OCI-M1 (cell line): ENCODE results near the gene ATXN10.
A peak's percentile ranks its signal among the peaks of the same experiment; 100 is the strongest.
"Not testable (repeated sequence)": the region's sequence is repeated elsewhere in the genome, so short reads cannot be mapped to it uniquely, and the experiment has no call there.

Experiments
- DNase-seq: peaks from one replicate; lab custom pipeline; 2025; lab: John Stamatoyannopoulos, UW

ATXN10 gene

DNA sequence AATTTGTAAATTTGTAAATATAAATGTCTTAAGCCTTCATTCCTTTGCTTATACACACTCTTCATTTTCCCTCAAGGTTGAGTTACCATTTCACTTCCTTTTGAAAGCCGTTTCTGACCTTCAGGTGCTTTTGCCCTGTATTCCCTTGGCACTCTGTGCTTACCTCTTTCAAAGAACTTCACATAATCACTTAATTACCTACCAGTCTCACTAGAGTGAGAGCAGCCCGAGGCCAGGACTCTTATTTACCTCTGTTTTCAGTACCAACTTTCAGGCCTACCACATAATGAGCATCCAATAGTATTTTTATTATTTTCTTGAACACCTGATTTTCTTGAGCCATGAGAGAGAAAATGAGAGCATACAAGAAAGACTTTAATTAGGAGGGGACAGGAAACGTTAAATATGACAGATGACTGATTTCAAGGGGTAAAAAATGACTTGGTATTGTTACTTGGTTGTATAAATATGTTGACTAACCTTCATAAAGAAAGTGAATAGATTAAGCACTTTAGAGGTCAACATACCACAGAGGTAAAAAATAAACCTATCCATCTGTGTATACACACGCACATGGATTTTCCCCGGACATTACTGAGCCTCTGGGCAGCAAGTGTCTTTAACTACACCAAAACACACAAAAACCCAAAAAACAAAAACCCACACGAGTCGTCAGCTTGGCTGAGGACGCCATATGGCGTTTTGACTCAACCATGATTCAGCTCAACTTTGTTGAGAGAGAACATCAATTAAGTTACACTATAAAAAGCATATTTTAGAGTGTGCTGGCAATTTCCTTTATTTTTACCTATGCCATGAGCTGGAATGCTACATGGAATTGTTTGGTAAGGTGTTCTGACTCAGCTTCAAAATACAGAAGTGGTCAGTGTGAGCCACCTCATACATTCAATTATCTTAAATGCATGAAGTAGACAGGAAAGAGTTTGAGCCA, 7.6 kb downstream of the ATXN10 start:
- DNase-seq = no peak

DNA sequence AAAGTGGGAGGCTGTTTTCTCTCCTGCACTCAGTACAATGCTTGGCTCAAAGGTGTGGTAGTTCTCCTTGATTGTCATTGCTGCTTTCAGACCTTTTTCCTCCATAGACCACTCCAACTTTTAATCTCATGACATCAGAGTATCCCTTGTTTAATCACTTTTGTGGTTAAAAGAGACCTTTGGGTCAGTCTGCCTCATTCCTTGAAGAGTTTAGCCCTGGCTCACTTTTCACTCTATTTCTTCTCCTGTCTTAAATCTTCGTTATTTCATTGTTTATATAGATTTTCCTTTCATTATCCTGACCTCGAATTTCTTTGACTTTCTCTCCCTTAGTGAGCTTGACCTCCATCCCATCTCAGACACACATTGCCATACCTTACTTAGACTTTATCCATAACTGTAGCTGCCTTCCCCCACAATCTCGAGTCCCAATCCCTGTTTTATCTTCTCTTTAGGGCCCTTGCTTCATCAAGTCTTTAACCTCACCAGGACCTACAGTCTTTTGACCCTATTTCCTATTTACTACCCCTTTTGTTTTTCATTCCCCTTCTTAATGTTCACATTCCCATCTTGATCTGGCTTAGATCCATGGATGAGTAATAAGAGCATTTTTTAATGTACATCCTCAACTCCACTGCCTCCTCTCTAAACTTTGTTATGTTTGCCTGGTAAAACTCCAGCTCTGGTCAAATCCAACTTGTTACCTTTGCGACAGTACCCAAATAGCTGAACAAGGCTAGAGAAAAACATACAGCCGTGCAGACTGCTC, 9.5 kb downstream of the ATXN10 start:
- DNase-seq = no peak

DNA sequence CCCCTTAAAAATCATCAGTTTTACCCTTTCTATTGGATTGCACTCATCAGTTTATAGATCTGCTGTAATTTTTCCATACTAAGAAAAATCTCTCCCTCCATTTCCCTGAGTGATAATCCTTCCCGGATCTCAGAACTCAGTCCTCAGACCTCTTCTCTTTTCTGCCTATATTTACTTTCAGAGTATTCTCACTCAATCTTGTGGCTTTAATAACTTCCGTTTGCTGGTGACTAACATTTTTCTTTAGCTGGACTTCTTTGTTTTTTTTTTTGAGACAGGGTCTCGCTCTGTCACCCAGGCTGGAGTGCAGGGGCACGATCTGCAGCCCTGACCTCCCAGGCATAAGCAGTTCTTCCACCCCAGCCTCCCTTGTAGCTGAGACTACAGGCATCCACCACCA, 10.4 kb downstream of the ATXN10 start:
- DNase-seq = no peak

DNA sequence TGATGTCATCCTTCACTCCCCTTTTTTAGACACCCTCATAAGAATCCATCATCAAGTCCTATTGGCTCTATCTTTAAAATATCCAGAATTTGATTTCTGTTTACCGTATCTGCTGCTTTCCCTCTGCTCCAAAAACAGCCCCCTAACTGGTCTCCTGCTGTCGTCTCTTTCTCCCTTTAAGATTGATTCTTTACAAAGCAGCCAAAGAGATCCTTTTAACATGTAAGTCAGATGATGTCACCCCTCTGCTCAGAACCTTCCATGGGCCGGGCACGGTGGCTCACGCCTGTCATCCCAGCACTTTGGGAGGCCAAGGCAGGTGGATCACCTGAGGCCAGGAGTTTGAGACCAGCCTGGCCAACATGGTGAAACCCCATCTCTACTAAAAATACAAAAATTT, 11.1 kb downstream of the ATXN10 start:
- not testable (repeated sequence) for DNase-seq

DNA sequence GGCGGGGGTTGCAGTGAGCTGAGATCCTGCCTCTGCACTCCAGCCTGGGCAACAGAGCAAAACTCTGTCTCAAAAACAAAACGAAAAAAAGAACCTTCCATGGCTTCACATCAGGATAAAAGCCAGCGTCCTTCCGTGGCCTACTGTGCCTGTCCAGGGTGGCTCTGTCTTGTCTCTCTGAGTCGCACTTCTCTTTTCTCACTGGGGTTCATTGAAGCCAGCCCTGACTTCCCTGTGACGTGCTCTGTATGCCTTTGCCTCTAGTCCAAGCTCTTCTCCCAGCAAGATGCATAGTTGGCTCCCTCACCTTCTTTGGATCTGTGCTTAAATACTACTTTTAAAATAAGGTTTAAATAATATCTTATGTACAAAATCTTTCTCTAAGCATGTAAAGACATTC, 11.6 kb downstream of the ATXN10 start:
- DNase-seq = no peak

DNA sequence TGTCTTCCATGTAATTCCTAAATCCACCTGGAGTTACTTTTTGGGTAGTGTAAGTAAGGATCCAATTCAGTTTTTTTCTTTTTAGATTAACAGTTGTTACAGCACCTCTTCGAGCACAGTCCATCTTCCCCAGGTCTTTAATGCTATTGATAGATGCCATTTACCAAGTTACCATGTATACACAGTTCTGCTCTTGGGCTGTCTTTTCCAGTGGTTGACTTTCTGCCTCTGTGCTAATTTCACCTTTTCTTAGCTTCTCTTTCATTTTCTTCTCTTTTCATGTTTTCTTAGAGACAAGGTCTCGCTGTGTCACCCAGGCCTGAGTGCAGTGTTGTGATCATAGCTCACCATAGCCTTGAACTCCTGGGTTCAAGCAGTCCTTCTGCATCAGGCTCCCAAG, 12.0 kb downstream of the ATXN10 start:
- peak; percentile 43 for DNase-seq

DNA sequence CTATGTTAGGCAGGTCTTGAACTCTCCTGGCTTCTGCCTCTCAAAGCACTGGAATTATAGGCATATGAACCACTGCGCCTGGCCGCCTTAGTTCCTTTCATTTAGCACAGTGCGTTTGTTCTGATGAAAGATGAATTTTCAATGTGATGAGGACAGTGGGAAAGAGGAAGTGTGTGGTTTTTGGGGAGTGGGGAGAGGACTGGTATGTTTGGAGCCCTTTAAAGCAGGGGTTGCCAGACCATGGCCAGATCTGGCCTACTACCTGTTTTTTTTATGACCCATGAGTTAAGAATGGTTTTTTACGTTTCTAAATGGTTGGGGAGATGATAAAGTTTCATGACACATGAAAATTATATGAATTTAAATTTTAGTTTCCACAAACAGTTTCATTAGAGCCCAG, 12.5 kb downstream of the ATXN10 start:
- peak; percentile 83 for DNase-seq

DNA sequence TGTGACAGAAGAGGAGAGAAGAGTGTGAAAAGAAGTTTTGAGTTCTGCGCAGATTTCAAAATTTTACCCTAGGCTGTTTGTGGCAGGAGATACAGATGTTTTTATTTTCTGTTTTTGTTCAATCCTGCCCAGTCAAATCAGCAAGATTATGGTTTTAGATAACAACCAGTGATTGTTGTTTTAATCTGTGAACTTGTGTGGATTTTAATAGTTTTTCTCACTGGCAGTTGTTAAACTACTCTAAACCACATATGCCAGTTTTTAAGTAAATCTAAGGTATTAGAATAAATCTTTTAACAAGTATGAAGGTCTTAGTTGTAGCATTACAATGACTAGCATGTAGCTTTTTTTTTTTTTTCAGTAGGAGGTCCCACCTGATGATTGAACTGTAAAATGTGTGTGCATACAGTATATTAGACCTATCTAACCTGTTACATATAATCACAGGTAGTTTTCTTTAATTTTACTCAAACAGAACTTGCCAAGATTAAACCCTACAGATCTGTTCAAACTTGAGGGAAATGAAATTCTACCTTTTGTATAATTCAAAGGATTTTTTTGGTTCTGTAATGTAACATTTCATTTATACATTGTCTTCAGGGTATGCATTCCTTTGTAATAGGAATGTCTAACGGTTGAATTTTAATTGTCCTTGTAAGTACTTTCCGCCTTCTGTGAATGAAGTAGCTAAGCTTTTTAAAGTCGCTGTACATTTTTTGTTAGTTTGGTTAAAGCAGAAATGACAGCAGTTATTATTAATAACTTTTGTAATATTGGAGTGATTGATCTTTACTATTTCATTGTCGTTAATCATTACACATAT, 13.3 kb downstream of the ATXN10 start:
- no peak for DNase-seq

DNA sequence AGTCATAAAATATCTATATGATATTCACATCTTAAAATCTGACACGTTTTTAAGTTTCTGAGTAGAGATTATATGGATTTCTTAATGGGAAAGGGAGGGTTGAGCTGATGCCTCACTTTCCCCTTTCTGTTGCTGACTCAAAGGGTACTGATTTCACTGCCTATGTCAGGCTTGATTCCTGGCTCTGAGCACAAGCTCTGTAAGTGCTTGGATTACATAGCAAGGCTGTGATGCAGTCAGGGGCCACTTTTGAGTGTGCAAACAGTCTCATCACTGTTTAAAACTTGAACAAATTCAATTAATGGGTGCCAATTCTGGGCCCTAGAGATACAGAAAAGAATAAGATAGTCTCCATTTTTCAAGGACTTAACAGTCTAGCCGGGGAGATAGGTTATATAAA, 14.4 kb downstream of the ATXN10 start:
- no peak for DNase-seq

DNA sequence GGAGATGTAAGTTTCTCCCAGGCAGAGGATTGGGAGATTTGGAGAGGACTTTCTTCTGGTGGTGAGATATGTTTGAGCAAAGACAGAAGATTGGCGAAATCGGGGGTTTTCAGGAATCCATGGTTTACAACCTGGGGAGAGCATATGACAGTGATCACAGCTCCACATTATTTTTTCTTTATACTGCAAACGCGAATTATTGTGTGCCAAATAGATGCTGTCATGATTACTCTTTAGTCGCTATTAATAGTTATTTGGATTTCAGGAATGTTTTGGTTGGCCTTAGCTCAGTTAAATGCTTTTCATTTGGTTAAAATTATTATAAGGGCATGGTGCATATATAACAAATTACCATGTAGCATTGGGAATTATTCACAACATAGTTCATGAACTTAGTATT, 15.2 kb downstream of the ATXN10 start:
- DNase-seq = no peak

DNA sequence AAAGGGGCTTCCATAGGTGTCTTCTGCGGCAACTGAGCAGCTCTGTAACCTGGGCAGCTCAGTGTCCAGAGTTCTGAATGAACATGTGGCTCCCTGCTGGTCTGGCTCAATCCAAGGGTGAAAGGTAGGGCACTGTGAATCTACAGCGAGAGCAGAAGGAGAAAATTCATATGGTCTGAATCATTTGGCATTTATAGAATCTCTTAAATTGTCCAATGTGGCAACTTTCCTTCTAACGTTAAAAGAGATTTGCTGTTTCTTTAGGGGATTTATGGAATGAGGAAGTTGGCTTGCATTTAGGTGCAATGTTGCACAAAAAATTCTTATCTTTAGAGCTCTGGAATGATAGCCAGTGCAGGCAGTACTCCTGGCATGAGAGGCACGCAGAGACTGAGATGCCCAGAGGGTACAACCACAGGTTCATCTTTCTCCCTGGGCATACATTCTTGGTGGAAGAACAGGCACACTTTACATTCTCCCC, 17.0 kb downstream of the ATXN10 start:
- peak; percentile 60 for DNase-seq

DNA sequence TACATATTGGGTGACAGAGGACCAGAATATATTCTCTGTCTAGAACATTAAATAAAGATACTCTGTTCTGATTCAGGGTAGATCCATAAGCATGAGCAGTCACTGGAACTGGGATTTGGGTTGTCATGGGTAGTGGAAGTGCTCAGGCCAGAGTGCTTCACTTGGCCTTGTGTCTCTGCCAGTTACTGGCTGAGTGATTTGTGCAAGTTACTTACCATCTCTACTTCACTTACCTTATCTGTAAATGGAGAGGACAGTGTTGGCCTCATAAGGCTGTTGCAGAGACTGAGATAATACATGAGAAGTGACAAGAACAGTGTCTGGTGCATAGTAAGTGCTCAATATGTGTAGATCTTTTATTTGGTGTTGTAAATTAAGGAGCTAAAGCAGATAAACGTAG, 17.6 kb downstream of the ATXN10 start:
- peak; percentile 29 for DNase-seq

DNA sequence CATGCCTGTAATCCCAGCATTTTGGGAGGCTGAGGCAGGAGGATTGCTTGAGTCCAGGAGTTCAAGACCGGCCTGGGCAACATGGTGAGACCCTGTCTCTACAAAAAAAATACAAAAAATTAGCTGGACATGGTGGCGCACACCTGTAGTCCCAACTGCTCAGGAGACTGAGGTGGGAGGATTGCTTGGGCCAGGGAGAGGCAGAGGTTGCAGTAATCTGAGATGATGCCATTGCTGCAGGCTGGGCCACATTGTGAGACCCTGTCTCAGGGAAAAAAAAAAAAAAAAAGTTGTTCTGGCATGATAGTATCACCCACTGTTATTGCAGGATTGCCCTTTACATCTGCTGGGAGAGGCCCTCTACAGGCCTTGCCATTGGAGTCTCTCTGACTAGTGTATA, 18.4 kb downstream of the ATXN10 start:
- DNase-seq = no peak

DNA sequence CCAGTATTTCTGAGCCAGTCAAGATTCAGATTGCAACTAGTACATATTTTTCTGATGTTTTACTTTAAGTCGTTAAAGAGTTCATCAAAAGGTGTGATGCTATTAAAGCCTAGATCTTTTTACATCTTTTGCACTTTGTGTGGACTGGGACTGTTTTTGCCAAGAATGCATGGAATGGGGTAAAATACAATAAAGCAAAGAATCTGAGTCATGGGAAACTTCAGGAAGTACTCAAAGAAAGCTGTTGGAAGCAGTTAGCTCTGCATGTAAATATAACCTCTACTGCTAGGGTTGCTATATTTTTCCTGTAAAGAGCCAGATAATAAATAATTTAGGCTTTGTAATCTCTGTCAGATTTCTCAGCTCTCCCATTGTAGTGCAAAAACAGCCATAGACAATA, 20.9 kb downstream of the ATXN10 start:
- no peak for DNase-seq

DNA sequence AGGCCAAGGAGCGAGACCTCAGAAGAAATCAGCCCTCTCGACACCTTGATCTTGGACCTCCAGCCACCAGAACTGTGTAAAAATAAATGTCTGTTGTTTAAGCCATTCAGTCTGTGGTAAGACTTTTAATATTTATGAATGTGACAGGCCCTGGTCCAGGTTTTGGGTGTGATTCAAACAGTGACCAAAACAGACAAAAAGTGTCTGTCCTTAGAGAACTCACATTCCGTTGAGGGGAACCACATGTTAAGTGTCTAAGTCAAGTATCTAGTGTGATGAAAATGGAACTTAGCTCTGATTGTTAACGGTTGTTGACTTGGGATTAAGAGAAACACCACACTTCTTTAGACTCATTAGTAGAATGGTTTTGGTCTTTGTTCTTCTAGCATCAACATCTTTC, 22.2 kb downstream of the ATXN10 start:
- DNase-seq = no peak

DNA sequence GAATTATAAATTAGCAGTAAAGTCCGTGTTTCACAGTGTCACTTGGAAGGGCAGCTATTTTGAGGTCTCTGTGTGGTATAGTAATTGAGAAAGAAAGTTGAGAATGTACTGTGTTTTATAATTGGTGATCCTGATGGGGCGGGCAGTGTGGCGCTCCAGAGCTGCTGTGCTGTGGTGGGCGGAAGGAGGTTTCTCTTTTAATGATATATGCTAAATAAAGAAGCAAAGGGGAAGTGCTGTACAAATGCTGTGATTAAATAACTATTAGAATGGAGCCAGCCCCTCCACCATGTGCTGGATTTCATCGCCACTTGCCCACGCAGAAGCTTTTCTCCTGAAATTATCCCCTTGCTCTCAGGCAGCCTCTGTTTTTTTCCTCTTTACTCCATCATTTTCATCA, 24.6 kb downstream of the ATXN10 start:
- no peak for DNase-seq

DNA sequence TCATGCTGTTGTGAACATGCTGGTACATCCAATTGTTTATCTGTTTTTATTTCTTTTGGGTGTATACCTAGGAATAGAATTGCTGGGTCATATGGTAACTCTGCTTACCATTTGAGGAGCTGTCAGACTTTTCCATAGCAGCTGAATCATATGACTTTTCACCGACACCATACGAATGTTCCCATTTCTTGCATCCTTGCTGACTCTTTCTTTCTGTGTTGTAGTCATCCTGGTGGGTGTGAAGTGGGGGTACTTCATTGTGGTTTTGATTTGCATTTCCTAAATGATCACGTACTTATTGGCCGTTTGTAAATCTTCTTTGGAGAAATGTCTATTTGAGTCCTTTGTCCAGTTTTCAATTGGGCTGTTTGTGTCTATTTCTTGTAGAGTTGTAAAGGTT, 26.5 kb downstream of the ATXN10 start:
- DNase-seq = no peak

DNA sequence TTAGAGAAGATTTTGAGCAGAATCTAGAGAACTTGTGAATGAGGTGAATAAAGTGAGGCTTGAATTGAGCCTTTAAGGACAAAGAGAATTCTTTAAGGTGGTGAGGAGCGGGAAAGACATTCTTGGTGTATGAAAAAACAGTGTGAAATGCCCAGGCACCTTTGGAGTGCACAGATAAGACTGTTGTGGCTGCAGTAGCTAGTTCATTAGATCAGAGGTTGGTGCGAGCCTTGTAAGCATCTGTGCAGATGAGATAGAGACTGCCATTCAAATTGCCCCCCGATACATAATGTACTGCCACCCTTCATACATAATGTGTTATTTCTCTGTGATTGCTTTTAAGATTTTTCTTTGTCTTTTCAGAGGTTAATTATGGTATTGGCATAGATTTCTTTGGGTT, 31.3 kb downstream of the ATXN10 start:
- DNase-seq = no peak

DNA sequence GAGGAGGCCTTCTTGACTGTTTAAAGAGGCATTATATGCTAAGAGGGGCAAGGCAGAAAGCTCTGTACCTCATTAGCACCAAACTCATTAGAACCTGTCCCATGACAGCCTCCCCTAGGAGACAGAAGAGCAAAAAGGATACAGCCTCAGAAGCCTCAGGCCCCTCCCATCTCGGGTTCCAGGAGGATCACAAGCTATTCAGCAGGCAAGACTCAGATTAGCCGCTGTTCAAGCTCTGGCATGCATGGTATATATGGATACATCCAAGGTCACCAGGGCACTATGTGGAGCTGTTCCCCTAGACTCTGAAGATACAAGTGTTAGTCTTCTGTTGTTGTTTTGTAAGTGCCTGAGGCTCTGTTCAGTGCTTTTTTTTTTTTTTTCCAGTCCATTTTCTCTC, 32.1 kb downstream of the ATXN10 start:
- no peak for DNase-seq

DNA sequence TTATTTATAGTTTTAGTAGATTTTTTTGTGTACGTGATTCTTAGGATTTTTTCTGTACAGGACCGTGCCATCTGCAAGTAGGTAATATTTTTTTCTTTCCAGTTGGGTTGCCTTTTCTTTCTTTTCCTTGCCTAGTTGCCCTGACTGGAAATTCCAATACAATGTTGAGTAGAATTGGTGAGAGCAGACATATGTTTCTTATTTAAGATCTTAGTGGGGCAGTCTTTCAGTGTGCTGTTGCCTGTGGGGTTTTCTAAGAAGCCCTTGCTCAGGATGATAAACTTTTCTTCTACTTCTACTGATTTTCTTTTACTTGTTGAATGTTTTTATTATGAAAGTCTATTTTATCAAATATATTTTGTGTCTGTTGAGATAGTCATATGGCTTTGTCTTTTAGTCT, 33.0 kb downstream of the ATXN10 start:
- DNase-seq = no peak

DNA sequence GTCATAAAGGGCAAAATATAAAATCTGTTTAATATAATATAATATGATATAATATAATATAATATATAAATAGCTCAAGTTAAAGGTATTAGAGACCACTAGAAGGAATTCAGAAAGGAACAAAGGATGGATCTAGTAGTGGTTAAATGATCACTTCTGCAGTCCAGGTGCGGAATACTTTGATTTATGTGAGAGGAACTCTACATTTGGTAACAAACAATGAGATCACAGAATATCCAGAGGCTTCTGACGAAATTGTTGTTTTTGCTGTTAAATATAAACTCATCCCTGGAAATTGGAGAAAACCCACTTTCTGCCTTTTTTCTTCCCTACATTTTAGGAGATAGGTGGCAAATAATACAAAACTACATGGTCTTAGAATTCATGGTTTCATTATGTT, 36.0 kb downstream of the ATXN10 start:
- no peak for DNase-seq

DNA sequence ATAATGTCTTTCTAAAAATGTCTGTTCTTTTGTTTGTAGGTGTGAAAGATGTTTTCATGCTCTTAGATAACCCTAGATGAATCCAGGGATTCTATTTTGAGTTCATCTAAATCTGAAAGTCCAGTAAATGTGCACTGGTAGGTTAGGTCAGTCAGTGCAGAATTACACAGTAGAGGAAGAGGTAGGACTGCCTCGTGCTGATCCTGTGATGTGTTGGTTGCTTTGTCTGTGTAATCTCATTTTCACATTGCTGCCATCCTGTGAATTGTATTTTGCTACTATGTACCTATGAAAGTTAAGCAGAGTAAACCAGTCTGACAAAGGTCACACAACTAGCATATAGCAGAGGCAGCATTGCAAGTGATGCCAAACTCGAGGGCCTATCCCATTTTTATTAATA, 36.5 kb downstream of the ATXN10 start:
- DNase-seq = no peak
